ENCODE measurements around the gene OR2A12.
"Not testable (repeated sequence)": the region's sequence is repeated elsewhere in the genome, so short reads cannot be mapped to it uniquely, and the experiment has no call there.

The OR2A12 gene

GRCh38 chr7:144122876-144123275 lies 36.8 kb downstream of the OR2A12 start, which contains the start of gene OR2A14:
Gene OR2A14, plus strand, starts transcription at chr7:144123176. Its CDS starts 5,937 bp downstream, at chr7:144129113.
- DNase-seq = no peak

GRCh38 chr7:144127714-144128334 lies 41.7 kb downstream of the OR2A12 start:
- no peak for DNase-seq

GRCh38 chr7:144129601-144130000 lies 43.5 kb downstream of the OR2A12 start:
- DNase-seq = not testable (repeated sequence)

GRCh38 chr7:144130730-144131129 lies 44.7 kb downstream of the OR2A12 start:
- no peak for DNase-seq

GRCh38 chr7:144132262-144132661 lies 46.2 kb downstream of the OR2A12 start:
- DNase-seq = no peak

- no peak for DNase-seq
Observed at GRCh38 chr7:144133307-144133706, 47.2 kb downstream of the OR2A12 start.

GRCh38 chr7:144134116-144134515 lies 48.0 kb downstream of the OR2A12 start:
- no peak for DNase-seq

- DNase-seq = no peak
Observed at GRCh38 chr7:144137501-144137900, 51.4 kb downstream of the OR2A12 start.

GRCh38 chr7:144142187-144142586 lies 56.1 kb downstream of the OR2A12 start:
- no peak for DNase-seq

- no peak for DNase-seq
Observed at GRCh38 chr7:144144426-144144825, 58.3 kb downstream of the OR2A12 start.

- DNase-seq = no peak
Observed at GRCh38 chr7:144148224-144148827, 62.2 kb downstream of the OR2A12 start.
